Astrocyte (in vitro differentiated cells and primary cell): ENCODE data around the gene MED27. TPM values are rescaled to one million over a fixed set of nuclear protein-coding genes. Genes with fewer than 3 reads are reported as not detected.

ENCODE experiments used
- DNase-seq: peaks from one replicate; pipeline ENCODE4 v3.0.0-alpha.2; 2010; ENCODE audit warnings: low read depth
- FAIRE-seq: peaks from 2 replicates; lab custom pipeline; 2011; peaks lifted over from hg19 to GRCh38; lab: Jason Lieb, UNC
- H2AFZ ChIP-seq: 2 replicates; pipeline ENCODE4 v1.6.0; 2012; ENCODE audit warnings: low read depth, low read length, inconsistent platforms
- H3K27ac ChIP-seq: 2 replicates; pipeline ENCODE4 v1.5.1; 2011; ENCODE audit warnings: low read depth, low read length, inconsistent platforms
- H3K27me3 ChIP-seq: 2 replicates; pipeline ENCODE4 v1.6.0; 2011; ENCODE audit warnings: low read length, inconsistent platforms; ENCODE audit not compliant: insufficient read depth
- H3K36me3 ChIP-seq: 2 replicates; pipeline ENCODE4 v1.5.1; 2011; ENCODE audit warnings: low read length, inconsistent platforms; ENCODE audit not compliant: insufficient read depth
- H3K4me1 ChIP-seq: 2 replicates; pipeline ENCODE4 v1.5.1; 2011; ENCODE audit warnings: low read length, inconsistent platforms; ENCODE audit not compliant: insufficient read depth
- H3K4me2 ChIP-seq: 2 replicates; pipeline ENCODE4 v1.6.0; 2012; ENCODE audit warnings: low read length, inconsistent platforms
- H3K4me3 ChIP-seq: 2 replicates; pipeline ENCODE4 v1.5.1; 2011; ENCODE audit warnings: low read depth, mild to moderate bottlenecking, low read length, inconsistent platforms; ENCODE audit not compliant: insufficient read depth
- H3K79me2 ChIP-seq: 2 replicates; pipeline ENCODE4 v1.6.0; 2012; ENCODE audit warnings: mild to moderate bottlenecking, low read length, inconsistent platforms; ENCODE audit not compliant: insufficient read depth
- H3K9ac ChIP-seq: 2 replicates; pipeline ENCODE4 v1.6.0; 2012; ENCODE audit warnings: mild to moderate bottlenecking, low read length, inconsistent platforms
- H3K9me3 ChIP-seq: 2 replicates; pipeline ENCODE4 v1.5.1; 2012; ENCODE audit warnings: low read depth, mild to moderate bottlenecking, low read length, inconsistent platforms; ENCODE audit not compliant: insufficient read depth
- H4K20me1 ChIP-seq: 2 replicates; pipeline ENCODE4 v1.6.0; 2012; ENCODE audit warnings: low read length, inconsistent platforms; ENCODE audit not compliant: insufficient read depth
- H3K27ac Mint-ChIP-seq: one replicate; pipeline ENCODE4 v1.8.0; 2021; ENCODE audit warnings: mild to moderate bottlenecking, mixed read lengths; ENCODE audit not compliant: unreplicated experiment
- H3K27me3 Mint-ChIP-seq: one replicate; pipeline ENCODE4 v1.8.0; 2021; ENCODE audit warnings: low read depth, mixed read lengths; ENCODE audit not compliant: unreplicated experiment
- H3K36me3 Mint-ChIP-seq: one replicate; pipeline ENCODE4 v1.8.0; 2021; ENCODE audit warnings: low read depth, mixed read lengths; ENCODE audit not compliant: unreplicated experiment
- H3K4me1 Mint-ChIP-seq: one replicate; pipeline ENCODE4 v1.8.0; 2021; ENCODE audit warnings: low read depth, mixed read lengths; ENCODE audit not compliant: unreplicated experiment
- H3K4me3 Mint-ChIP-seq: one replicate; pipeline ENCODE4 v1.8.0; 2021; ENCODE audit warnings: mild to moderate bottlenecking, moderate library complexity, mixed read lengths; ENCODE audit not compliant: unreplicated experiment
- H3K9me3 Mint-ChIP-seq: one replicate; pipeline ENCODE4 v1.8.0; 2021; ENCODE audit warnings: mild to moderate bottlenecking, mixed read lengths; ENCODE audit not compliant: unreplicated experiment
- EZH2 ChIP-seq: IDR thresholded peaks from 2 replicates; pipeline ENCODE4 v1.6.1; 2012; ENCODE audit warnings: mild to moderate bottlenecking, low read length, inconsistent platforms; ENCODE audit not compliant: insufficient read depth
- total RNA-seq: library from RNA; stranded (reverse); gene quantifications from 2 replicates; pipeline ENCODE4 v1.2.1, GENCODE V29; 2021
- TF ChIP-seq, protein P1 (sequence below): IDR thresholded peaks from 2 replicates; pipeline ENCODE4 v1.5.1; 2011; ENCODE audit warnings: low read depth, mild to moderate bottlenecking, inconsistent platforms, low read length, moderate library complexity; ENCODE audit not compliant: insufficient read depth

MED27 gene
- total RNA-seq, 1 donor from 2014 or later, result 26.9 TPM

DNA sequence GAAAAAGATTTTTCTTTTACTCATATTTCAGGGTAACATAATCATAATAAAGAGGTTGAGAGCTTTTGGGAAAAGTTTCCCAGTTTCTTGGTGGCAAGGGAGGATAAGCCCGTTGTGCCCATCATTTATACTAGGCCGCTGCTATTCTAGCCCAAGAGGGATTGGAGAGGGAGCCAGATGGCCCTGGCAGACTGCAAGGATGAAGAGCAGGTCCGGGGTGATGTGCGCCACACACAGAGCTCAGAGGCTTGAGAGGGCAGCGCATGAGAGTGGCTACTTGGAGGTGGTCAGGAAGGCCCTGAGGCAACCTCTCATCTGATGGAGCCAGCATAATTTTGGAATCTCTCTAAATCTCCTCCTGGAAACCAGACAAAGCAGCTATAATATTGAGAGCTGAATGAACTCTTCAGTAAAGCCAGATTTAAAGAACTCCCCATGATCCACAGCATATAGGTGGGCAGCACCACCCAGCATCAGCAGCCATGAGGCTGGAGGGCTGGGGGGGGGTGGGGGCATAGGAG, 110.1 kb downstream of the MED27 start:
- Histone ChIP-seq H3K4me2 (no peak overlapping the region), H4K20me1 (peaks cover 67% of the 10 kb centered on the region), H3K27ac (no peak overlapping the region), H2AFZ (no peak overlapping the region), H3K36me3 (no peaks in the 10 kb centered on the region), H3K79me2 (no peaks in the 10 kb centered on the region), H3K9me3 (no peaks in the 10 kb centered on the region), H3K4me3 (no peak overlapping the region), H3K4me1 (no peaks in the 10 kb centered on the region), H3K9ac (no peak overlapping the region), H3K27me3 (no peaks in the 10 kb centered on the region)
- Mint-ChIP-seq H3K9me3 (no peaks in the 10 kb centered on the region), H3K4me1 (peaks cover 20% of the 10 kb centered on the region), H3K27ac (no peak overlapping the region), H3K4me3 (no peak overlapping the region), H3K36me3 (no peaks in the 10 kb centered on the region), H3K27me3 (no peaks in the 10 kb centered on the region)
- TF ChIP-seq, protein P1, sequence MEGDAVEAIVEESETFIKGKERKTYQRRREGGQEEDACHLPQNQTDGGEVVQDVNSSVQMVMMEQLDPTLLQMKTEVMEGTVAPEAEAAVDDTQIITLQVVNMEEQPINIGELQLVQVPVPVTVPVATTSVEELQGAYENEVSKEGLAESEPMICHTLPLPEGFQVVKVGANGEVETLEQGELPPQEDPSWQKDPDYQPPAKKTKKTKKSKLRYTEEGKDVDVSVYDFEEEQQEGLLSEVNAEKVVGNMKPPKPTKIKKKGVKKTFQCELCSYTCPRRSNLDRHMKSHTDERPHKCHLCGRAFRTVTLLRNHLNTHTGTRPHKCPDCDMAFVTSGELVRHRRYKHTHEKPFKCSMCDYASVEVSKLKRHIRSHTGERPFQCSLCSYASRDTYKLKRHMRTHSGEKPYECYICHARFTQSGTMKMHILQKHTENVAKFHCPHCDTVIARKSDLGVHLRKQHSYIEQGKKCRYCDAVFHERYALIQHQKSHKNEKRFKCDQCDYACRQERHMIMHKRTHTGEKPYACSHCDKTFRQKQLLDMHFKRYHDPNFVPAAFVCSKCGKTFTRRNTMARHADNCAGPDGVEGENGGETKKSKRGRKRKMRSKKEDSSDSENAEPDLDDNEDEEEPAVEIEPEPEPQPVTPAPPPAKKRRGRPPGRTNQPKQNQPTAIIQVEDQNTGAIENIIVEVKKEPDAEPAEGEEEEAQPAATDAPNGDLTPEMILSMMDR, result no peak
- FAIRE-seq, result no peak
- DNase-seq, result no peak

DNA sequence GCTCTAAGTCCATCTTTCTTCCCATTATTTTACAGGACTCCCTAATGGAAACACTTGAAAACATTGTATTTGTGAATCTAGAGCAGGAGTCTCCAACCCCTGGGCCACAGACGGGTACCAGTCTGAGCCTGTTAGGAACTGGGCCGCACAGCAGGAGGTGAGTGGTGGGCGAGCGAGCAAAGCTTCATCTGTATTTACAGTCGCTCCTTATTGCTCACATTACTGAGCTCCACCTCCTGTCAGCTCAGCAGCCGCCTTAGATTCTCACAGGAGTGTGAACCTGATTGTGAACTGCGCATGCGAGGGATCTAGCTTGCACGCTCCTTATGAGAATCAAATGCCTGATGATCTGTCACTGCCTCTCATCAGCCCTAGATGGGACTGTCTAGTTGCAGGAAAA, 111.0 kb downstream of the MED27 start:
- Histone ChIP-seq H3K4me2 (no peak overlapping the region), H3K27ac (no peak overlapping the region), H3K9ac (no peak overlapping the region), H3K27me3 (no peaks in the 10 kb centered on the region), H3K36me3 (no peaks in the 10 kb centered on the region), H3K4me1 (no peaks in the 10 kb centered on the region), H3K9me3 (no peaks in the 10 kb centered on the region), H2AFZ (no peak overlapping the region), H3K79me2 (no peaks in the 10 kb centered on the region), H4K20me1 (peaks cover 72% of the 10 kb centered on the region), H3K4me3 (no peak overlapping the region)
- no peaks in the 10 kb centered on the region for H3K9me3 Mint-ChIP-seq
- H3K27ac Mint-ChIP-seq, result no peak overlapping the region
- DNase-seq (no peak), FAIRE-seq (no peak)
- H3K36me3 Mint-ChIP-seq, result peaks cover 6% of the 10 kb centered on the region
- H3K27me3 Mint-ChIP-seq, result no peaks in the 10 kb centered on the region
- H3K4me1 Mint-ChIP-seq, result peaks cover 23% of the 10 kb centered on the region
- TF ChIP-seq EZH2, result no peak
- TF ChIP-seq, protein P1, result no peak
- H3K4me3 Mint-ChIP-seq, result no peak overlapping the region

DNA sequence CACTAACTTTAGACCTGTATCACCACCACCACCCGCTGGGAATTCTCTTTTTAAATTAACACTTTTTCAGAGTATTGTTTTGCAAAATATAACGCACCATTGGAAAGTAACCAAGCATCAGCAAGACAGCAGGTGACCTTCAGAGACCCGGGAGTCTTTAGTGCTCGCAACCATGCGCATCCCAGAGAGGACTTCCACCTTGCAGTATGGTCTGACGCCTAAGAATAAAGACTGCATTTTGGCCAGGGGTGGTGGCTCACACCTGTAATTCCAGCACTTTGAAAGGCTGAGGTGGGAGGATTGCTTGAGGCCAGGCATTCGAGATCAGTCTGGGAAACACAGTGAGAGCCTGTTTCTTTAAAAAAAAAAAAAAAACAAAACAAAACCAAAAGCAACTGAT, 113.8 kb downstream of the MED27 start:
- Mint-ChIP-seq H3K27me3 (no peaks in the 10 kb centered on the region), H3K36me3 (peaks cover 6% of the 10 kb centered on the region), H3K27ac (no peak overlapping the region), H3K9me3 (no peaks in the 10 kb centered on the region), H3K4me1 (peaks cover 12% of the 10 kb centered on the region), H3K4me3 (no peak overlapping the region)
- Histone ChIP-seq H3K27me3 (no peaks in the 10 kb centered on the region), H3K9ac (no peak overlapping the region), H3K36me3 (no peaks in the 10 kb centered on the region), H3K4me2 (no peak overlapping the region), H2AFZ (no peak overlapping the region), H3K27ac (no peak overlapping the region), H3K4me3 (no peak overlapping the region), H3K79me2 (no peaks in the 10 kb centered on the region), H3K4me1 (peaks cover 3% of the 10 kb centered on the region), H4K20me1 (peaks cover 62% of the 10 kb centered on the region), H3K9me3 (no peaks in the 10 kb centered on the region)
- DNase-seq, result no peak
- TF ChIP-seq, protein P1, result no peak
- no peak for FAIRE-seq
